DMS53 treated with DMSO at 0.1 percent for 48 hours (cell line): ENCODE results near the gene EPS15.
A peak's percentile ranks its signal among the peaks of the same experiment; 100 is the strongest.
"Not testable (repeated sequence)": the region's sequence is repeated elsewhere in the genome, so short reads cannot be mapped to it uniquely, and the experiment has no call there.

Experiments used
- DNase-seq: peaks from one replicate; lab custom pipeline; 2025; ENCODE audit not compliant: unreplicated experiment; lab: John Stamatoyannopoulos, UW

EPS15 gene

GRCh38 chr1:51343624-51344023 is 175.4 kb downstream of the EPS15 start:
- DNase-seq, result no peak

GRCh38 chr1:51342591-51343206 is 176.4 kb downstream of the EPS15 start:
- no peak for DNase-seq

GRCh38 chr1:51341876-51342496 is 177.1 kb downstream of the EPS15 start:
- no peak for DNase-seq

- DNase-seq, result no peak
Observed at GRCh38 chr1:51340380-51340779, 178.7 kb downstream of the EPS15 start.

- no peak for DNase-seq
Observed at GRCh38 chr1:51336711-51337110, 182.4 kb downstream of the EPS15 start.

- DNase-seq, result no peak
Observed at GRCh38 chr1:51336004-51336403, 183.1 kb downstream of the EPS15 start.

- peak; percentile 96 for DNase-seq
Observed at GRCh38 chr1:51331206-51332100, 187.6 kb downstream of the EPS15 start.

GRCh38 chr1:51330331-51331201 is 188.5 kb downstream of the EPS15 start, which contains the start of gene TTC39A:
TSS of gene TTC39A (minus strand) at chr1:51330562. CDS start at chr1:51330477, 85 bp downstream.
- peak; percentile 50 for DNase-seq

- DNase-seq, result peak; percentile 99
Observed at GRCh38 chr1:51329443-51330325, 189.4 kb downstream of the EPS15 start.

- DNase-seq, result peak; percentile 76
Observed at GRCh38 chr1:51328926-51329325, 190.1 kb downstream of the EPS15 start.

- no peak for DNase-seq
Observed at GRCh38 chr1:51328279-51328678, 190.8 kb downstream of the EPS15 start.

GRCh38 chr1:51327386-51327785 is 191.7 kb downstream of the EPS15 start:
- DNase-seq, result no peak

- DNase-seq, result no peak
Observed at GRCh38 chr1:51326839-51327238, 192.2 kb downstream of the EPS15 start.

- DNase-seq, result no peak
Observed at GRCh38 chr1:51325878-51326755, 192.9 kb downstream of the EPS15 start.

- no peak for DNase-seq
Observed at GRCh38 chr1:51325391-51325790, 193.7 kb downstream of the EPS15 start.

- DNase-seq, result not testable (repeated sequence)
Observed at GRCh38 chr1:51325011-51325385, 194.1 kb downstream of the EPS15 start.

- no peak for DNase-seq
Observed at GRCh38 chr1:51324251-51325010, 194.6 kb downstream of the EPS15 start.

- DNase-seq, result no peak
Observed at GRCh38 chr1:51323778-51324177, 195.3 kb downstream of the EPS15 start.
